Fibroblast of lung (primary cell): ENCODE measurements around the gene RPL23. TPM values are rescaled to one million over a fixed set of nuclear protein-coding genes. Genes with fewer than 3 reads are reported as not detected.

Experiments
- DNase-seq, 2 donors: peaks; one replicate each; pipeline versions ENCODE4 v3.0.0 to v3.0.0-alpha.2; 2010; ENCODE audit warnings: low read depth in 2 of 2
- H2AFZ ChIP-seq: 2 replicates; pipeline ENCODE4 v1.5.1; 2012; ENCODE audit warnings: low read length, control low read depth, inconsistent platforms
- H3K27ac ChIP-seq: 2 replicates; pipeline ENCODE4 v1.5.1; 2011; ENCODE audit warnings: low read length, control low read depth; ENCODE audit not compliant: insufficient read depth
- H3K27me3 ChIP-seq: 2 replicates; pipeline ENCODE4 v1.5.1; 2011; ENCODE audit warnings: mild to moderate bottlenecking, low read length; ENCODE audit not compliant: control insufficient read depth, insufficient read depth
- H3K36me3 ChIP-seq: 2 replicates; pipeline ENCODE4 v1.5.1; 2011; ENCODE audit warnings: low read length; ENCODE audit not compliant: control insufficient read depth, insufficient read depth
- H3K4me1 ChIP-seq: 2 replicates; pipeline ENCODE4 v1.5.1; 2011; ENCODE audit warnings: low read length; ENCODE audit not compliant: control insufficient read depth, insufficient read depth; ENCODE audit errors: extremely low read depth
- H3K4me2 ChIP-seq: 2 replicates; pipeline ENCODE4 v1.5.1; 2011; ENCODE audit warnings: low read length, control low read depth; ENCODE audit not compliant: insufficient read depth; ENCODE audit errors: extremely low read depth
- H3K4me3 ChIP-seq, 4 experiments: fragments of 200-600 bp in 1 of 4; sonication (generic) in 1 of 4; replicated peaks in 1 of 4; 2 replicates each; pipeline ENCODE4 v1.5.1; 2011 to 2016; ENCODE audit warnings: low read length in 4 of 4, low read depth in 3 of 4, mild to moderate bottlenecking in 3 of 4, control low read depth in 2 of 4, inconsistent platforms in 1 of 4, mixed read lengths in 1 of 4; ENCODE audit not compliant: insufficient read depth in 1 of 4; ENCODE audit errors: control extremely low read depth in 1 of 4
- H3K79me2 ChIP-seq: 2 replicates; pipeline ENCODE4 v1.5.1; 2012; ENCODE audit warnings: mild to moderate bottlenecking, low read length, inconsistent platforms; ENCODE audit not compliant: control insufficient read depth, insufficient read depth
- H3K9ac ChIP-seq: 2 replicates; pipeline ENCODE4 v1.5.1; 2011; ENCODE audit warnings: mild to moderate bottlenecking, low read length, control low read depth; ENCODE audit not compliant: insufficient read depth
- H3K9me3 ChIP-seq: 2 replicates; pipeline ENCODE4 v1.5.1; 2012; ENCODE audit warnings: low read depth, low read length; ENCODE audit not compliant: control insufficient read depth, insufficient read depth
- H4K20me1 ChIP-seq: 2 replicates; pipeline ENCODE4 v1.5.1; 2011; ENCODE audit warnings: low read length; ENCODE audit not compliant: control insufficient read depth, insufficient read depth; ENCODE audit errors: extremely low read depth
- CTCF ChIP-seq, 2 donors: IDR thresholded peaks in 1 of 2; conservative IDR thresholded peaks in 1 of 2; 1 replicate in 1 of 2; 2 replicates in 1 of 2; pipeline ENCODE4 v1.5.1; 2011 to 2012; ENCODE audit warnings: low read length in 2 of 2, control low read depth in 1 of 2, inconsistent platforms in 1 of 2, low read depth in 1 of 2, mild to moderate bottlenecking in 1 of 2
- EZH2 ChIP-seq: IDR thresholded peaks from 2 replicates; pipeline ENCODE4 v1.5.1; 2012; ENCODE audit warnings: low read length, control low read depth, mild to moderate bottlenecking; ENCODE audit errors: missing control alignments
- polyA plus RNA-seq, 2 donors: library from polyadenylated mRNA; depleted of rRNA in 1 of 2; stranded (reverse) in 1 of 2; unstranded in 1 of 2; fragments of >200 nt; gene quantifications; 2 replicates each; pipeline ENCODE4 v1.2.1, GENCODE V29; 2011 to 2012; ENCODE audit warnings: missing spikeins in 1 of 2
- total RNA-seq: library from RNA; depleted of rRNA; stranded (reverse); fragments of >200 nt; gene quantifications from 2 replicates; pipeline ENCODE4 v1.2.1, GENCODE V29; 2014

RPL23 gene
- total and polyA plus RNA-seq, 2 donors (not counting 1 experiment from before 2014, with no cell fraction given) = 1,552 to 2,693 TPM

GRCh38 chr17:38867968-38868816 is 14.7 kb upstream of the RPL23 start:
- Histone ChIP-seq H3K4me2 (peak overlapping the region; percentile 85), H3K36me3 (peaks cover 5% of the 10 kb centered on the region), H3K9me3 (no peaks in the 10 kb centered on the region), H3K27ac (peak overlapping the region; percentile 62), H3K4me3 (peak overlapping the region; percentile 45 to 86 (median 60)), H3K27me3 (no peaks in the 10 kb centered on the region), H4K20me1 (peaks cover 3% of the 10 kb centered on the region), H3K79me2 (peaks cover 32% of the 10 kb centered on the region), H2AFZ (peak overlapping the region; percentile 5), H3K9ac (peak overlapping the region; percentile 41), H3K4me1 (peaks cover 19% of the 10 kb centered on the region)
- TF ChIP-seq CTCF (conservative IDR thresholded peaks at IDR 0.05 in 1 of 2, IDR thresholded peaks at IDR 0.05 in 1 of 2; ENCODE audit: low read depth in 1 of 2, low read length in 2 of 2) = no peak
- TF ChIP-seq EZH2 = no peak
- DNase-seq = peak; percentile 45 to 72

DNA sequence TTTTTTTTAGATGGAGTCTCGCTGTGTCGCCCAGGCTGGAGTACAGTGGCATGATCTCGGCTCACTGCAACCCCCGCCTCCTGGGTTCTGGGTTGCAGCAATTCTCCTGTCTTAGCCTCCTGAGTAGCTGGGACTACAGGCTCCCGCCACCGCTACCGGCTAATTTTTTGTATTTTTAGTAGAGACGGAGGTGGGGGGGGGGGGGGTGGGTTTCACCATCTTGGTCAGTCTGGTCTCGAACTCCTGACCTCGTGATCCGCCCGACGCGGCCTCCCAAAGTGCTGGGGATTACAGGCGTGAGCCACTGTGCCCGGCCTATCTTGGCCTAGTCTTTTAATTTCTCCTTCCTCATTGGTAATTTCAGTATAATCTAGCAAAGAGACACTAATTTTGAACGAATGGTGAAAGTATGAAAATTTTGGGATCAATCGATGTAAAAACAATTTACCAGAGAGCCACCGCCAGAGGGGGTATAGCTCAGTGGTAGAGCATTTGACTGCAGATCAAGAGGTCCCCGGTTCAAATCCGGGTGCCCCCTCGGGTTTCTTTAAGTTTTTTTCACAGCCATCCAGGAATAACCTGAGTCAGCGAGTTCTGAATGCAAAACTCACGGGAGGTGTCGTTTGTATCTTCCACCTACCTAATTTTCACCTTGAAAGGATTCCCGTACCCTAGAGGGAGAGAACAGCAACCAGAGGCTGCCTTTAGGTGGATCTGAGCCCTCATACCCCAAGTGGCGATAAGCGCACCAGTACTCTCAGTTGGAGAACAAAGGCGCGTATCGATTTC is 13.9 kb upstream of the RPL23 start:
- no peaks in the 10 kb centered on the region for H3K27me3 ChIP-seq
- peak overlapping the region; percentile 62 for H3K27ac ChIP-seq
- peaks cover 2% of the 10 kb centered on the region for H4K20me1 ChIP-seq
- H2AFZ ChIP-seq = no peak overlapping the region
- no peaks in the 10 kb centered on the region for H3K9me3 ChIP-seq
- peak overlapping the region; percentile 85 for H3K4me2 ChIP-seq
- peaks cover 24% of the 10 kb centered on the region for H3K79me2 ChIP-seq
- H3K9ac ChIP-seq = no peak overlapping the region
- H3K4me1 ChIP-seq = peaks cover 11% of the 10 kb centered on the region
- peak in 1 of 2 donors; percentile 37 for TF ChIP-seq CTCF (conservative IDR thresholded peaks at IDR 0.05 in 1 of 2, IDR thresholded peaks at IDR 0.05 in 1 of 2; ENCODE audit: low read depth in 1 of 2, low read length in 2 of 2)
- TF ChIP-seq EZH2 = no peak
- peaks cover 2% of the 10 kb centered on the region for H3K36me3 ChIP-seq
- peak; percentile 61 to 79 for DNase-seq
- peak overlapping the region in 3 of 4 experiments; percentile 15 to 86 (median 72) for H3K4me3 ChIP-seq
